ENCODE measurements around the gene LAMA1.

Gene LAMA1

DNA sequence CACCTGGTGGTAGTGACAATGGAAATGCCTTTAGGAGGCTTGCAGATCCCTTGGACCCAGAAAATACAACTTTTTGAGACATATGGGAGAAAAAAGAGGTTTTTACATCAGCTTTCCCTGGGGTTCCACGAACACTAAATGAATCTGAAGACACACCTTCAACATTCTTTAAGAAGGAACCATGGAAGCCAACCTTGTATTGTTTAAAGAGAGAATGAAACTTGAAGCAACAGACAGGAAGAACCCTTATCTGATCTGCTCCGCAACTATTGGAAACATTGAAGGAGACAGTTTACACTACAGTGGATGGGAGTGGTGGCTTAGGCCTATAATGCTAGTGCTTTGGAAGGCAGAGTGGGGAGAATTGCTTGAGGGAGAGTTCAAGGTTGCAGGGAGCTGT is 190.4 kb downstream of the LAMA1 start:
- DNase-seq (ENCODE audit: low read depth, low spot score) = no peak
- no peak overlapping the region for H3K27ac ChIP-seq
- no peaks in the 10 kb centered on the region for H3K9me3 ChIP-seq (ENCODE audit: low read depth, low read length)
- no peaks in the 10 kb centered on the region for H3K36me3 ChIP-seq (ENCODE audit: insufficient read depth, low read length)
- TF ChIP-seq FOXP2 (optimal IDR thresholded peaks at IDR 0.05; ENCODE audit: control extremely low read depth, extremely low read length, insufficient read depth) (no peak), EZH2 (IDR thresholded peaks at IDR 0.05) (no peak), POLR2AphosphoS5 (IDR thresholded peaks at IDR 0.05; ENCODE audit: borderline replicate concordance, low read depth, low read length) (no peak)
- H3K9ac ChIP-seq (ENCODE audit: insufficient read length) = no peak overlapping the region
- H3K4me3 ChIP-seq = no peak overlapping the region

DNA sequence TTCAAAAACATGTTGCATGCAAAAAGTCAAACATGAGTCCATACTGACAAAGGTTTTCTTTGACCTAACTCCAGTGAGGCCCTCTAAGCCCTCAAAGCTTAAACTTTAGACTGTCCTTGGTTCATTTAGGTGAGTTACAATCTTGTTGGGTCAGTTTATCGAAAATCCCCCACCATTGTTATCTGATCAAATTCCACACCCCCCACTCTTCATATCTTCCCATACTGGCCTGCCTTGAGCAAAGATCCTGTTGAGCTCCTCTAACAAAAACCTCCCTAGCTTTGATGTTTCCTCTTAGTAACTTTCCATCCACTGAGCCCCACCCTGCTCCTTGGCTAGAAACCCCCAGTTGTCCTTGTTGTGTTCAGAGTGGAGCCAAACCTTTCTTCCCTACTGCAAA is 194.4 kb downstream of the LAMA1 start:
- no peak overlapping the region for H3K27ac ChIP-seq
- H3K9me3 ChIP-seq (ENCODE audit: low read depth, low read length) = no peaks in the 10 kb centered on the region
- no peak overlapping the region for H3K4me3 ChIP-seq
- H3K9ac ChIP-seq (ENCODE audit: insufficient read length) = no peak overlapping the region
- DNase-seq (ENCODE audit: low read depth, low spot score) = no peak
- TF ChIP-seq EZH2 (IDR thresholded peaks at IDR 0.05) (no peak), POLR2AphosphoS5 (IDR thresholded peaks at IDR 0.05; ENCODE audit: borderline replicate concordance, low read depth, low read length) (no peak)
- H3K36me3 ChIP-seq (ENCODE audit: insufficient read depth, low read length) = no peaks in the 10 kb centered on the region

DNA sequence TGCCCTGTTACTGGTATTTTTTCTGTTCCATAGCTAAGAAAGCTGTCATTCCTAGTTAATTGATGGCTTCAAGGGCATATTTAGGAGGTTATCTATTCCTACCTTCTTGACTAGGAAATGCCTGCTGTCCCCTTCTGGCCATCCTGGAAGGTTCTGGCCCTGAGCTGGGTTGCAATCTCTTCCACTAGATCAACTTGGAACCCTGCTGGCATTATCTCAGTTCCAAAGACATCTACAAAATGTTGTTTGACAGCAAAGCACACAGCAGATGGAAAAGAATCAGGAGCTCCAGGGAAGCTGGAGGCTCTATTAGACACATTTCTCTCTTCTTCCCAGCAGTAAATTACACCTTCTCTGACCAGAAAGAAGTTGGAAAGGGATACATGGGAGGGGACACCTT is 196.0 kb downstream of the LAMA1 start:
- Histone ChIP-seq H3K9ac (ENCODE audit: insufficient read length) (no peak overlapping the region), H3K9me3 (ENCODE audit: low read depth, low read length) (no peaks in the 10 kb centered on the region), H3K36me3 (ENCODE audit: insufficient read depth, low read length) (no peaks in the 10 kb centered on the region), H3K4me3 (no peak overlapping the region), H3K27ac (no peak overlapping the region)
- no peak for TF ChIP-seq EZH2 (IDR thresholded peaks at IDR 0.05)
- TF ChIP-seq POLR2AphosphoS5 (IDR thresholded peaks at IDR 0.05; ENCODE audit: borderline replicate concordance, low read depth, low read length) = no peak
- no peak for TF ChIP-seq FOXP2 (optimal IDR thresholded peaks at IDR 0.05; ENCODE audit: control extremely low read depth, extremely low read length, insufficient read depth)
- no peak for DNase-seq (ENCODE audit: low read depth, low spot score)

DNA sequence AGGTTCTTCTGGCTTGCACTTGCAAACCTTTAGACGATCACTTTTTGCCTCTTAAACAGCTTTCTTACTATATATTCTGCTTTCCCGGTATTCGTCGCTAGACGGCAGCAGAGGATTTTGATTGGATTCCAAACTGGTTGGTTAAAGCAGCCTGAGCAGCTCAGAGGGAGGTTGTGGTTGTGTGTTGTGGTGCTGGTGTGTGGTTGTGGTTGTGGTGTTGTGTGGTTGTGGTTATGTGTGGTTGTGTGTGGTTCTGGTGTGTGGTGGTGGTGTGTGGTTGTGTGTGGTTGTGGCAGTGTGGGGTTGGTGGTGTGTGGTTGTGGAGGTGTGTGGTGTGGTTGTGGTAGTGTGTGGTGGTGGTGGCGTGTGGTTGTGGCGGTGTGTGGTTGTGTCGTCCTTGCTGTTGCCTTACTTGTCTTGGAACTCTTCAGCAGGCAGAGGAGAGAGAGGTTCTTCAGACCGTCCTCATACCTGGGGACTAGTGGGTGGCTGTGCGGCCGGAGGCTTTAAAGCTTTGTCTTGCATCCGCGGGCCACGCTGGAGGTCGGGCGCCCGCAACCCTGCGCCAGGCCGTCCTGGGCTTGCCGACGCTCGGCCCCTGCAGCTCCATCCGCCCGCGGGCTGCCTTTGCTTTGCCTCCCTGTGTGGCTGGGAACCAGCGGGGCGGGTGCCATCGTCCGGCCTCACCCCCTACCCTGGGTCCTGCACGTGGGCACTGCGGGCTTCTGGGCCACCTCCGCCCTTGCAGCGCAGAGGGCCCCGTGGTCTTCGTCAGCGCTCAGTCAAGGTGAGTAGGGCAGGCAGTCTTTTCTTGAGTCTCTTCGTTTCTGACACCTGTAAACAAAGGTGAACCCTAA is 197.3 kb downstream of the LAMA1 start:
- Histone ChIP-seq H3K4me3 (no peak overlapping the region), H3K9ac (ENCODE audit: insufficient read length) (no peak overlapping the region), H3K36me3 (ENCODE audit: insufficient read depth, low read length) (no peaks in the 10 kb centered on the region), H3K9me3 (ENCODE audit: low read depth, low read length) (no peaks in the 10 kb centered on the region), H3K27ac (no peak overlapping the region)
- peak; percentile 48 for DNase-seq (ENCODE audit: low read depth, low spot score)
- TF ChIP-seq POLR2AphosphoS5 (IDR thresholded peaks at IDR 0.05; ENCODE audit: borderline replicate concordance, low read depth, low read length) = no peak
- no peak for TF ChIP-seq EZH2 (IDR thresholded peaks at IDR 0.05)
- no peak for TF ChIP-seq FOXP2 (optimal IDR thresholded peaks at IDR 0.05; ENCODE audit: control extremely low read depth, extremely low read length, insufficient read depth)

DNA sequence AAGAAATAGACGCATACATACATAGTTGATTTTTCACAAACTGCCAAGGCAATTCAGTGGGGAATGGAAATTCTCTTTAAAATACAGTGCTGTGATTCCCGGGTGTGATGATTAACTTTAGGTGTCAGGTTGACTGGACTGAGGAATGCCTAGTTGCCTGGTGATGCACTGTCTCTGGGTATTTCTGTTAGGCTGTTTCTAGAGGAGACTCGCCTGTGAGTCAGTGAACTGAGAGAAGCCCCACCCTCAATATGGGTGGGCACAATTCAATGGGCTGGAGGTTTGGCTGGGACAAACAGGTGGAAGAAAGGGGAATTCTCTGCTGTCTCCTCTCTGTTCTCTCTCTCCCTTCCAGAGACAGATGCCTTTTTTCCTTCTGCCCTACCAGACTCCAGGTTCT is 200.5 kb downstream of the LAMA1 start:
- H3K36me3 ChIP-seq (ENCODE audit: insufficient read depth, low read length) = no peaks in the 10 kb centered on the region
- TF ChIP-seq FOXP2 (optimal IDR thresholded peaks at IDR 0.05; ENCODE audit: control extremely low read depth, extremely low read length, insufficient read depth) = no peak
- TF ChIP-seq EZH2 (IDR thresholded peaks at IDR 0.05) = no peak
- no peak for TF ChIP-seq POLR2AphosphoS5 (IDR thresholded peaks at IDR 0.05; ENCODE audit: borderline replicate concordance, low read depth, low read length)
- no peak for DNase-seq (ENCODE audit: low read depth, low spot score)
- no peak overlapping the region for H3K4me3 ChIP-seq
- H3K9ac ChIP-seq (ENCODE audit: insufficient read length) = no peak overlapping the region
- H3K9me3 ChIP-seq (ENCODE audit: low read depth, low read length) = no peaks in the 10 kb centered on the region
- no peak overlapping the region for H3K27ac ChIP-seq

DNA sequence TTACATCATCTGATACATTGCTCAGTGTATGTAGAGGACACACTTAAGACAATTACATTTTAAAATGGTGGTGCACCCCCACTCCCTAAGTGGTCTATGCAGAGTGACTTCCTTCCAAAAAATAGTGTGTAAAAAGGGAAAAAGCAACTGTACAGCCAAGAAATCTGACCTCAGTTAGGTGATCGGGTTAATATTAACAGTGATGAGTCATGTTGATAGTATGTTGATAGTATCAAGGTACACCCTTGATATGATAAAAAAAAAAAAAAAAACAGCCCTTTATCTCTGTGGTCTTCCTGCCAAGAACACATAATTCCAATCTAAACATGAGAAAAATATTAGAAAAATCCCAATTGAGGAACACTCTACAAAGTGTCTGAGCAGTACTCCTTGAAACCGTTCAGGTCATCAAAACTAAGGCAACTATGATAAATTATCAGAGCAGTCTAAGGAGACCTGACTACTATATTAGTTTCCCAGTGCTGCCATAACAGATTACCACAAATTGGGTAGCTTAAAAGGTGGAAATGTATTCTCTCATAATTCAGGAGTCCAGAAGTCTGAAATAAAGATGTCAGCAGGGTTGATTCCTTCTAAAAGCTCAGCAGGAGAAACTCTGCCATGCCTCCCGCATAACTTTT is 216.2 kb downstream of the LAMA1 start:
- no peak overlapping the region for H3K9ac ChIP-seq (ENCODE audit: insufficient read length)
- peaks cover 22% of the 10 kb centered on the region; the same call in 1 of the 2 replicates for H3K36me3 ChIP-seq (ENCODE audit: insufficient read depth, low read length)
- no peak overlapping the region for H3K4me3 ChIP-seq
- H3K27ac ChIP-seq = no peak overlapping the region
- TF ChIP-seq EZH2 (IDR thresholded peaks at IDR 0.05) (no peak), FOXP2 (optimal IDR thresholded peaks at IDR 0.05; ENCODE audit: control extremely low read depth, extremely low read length, insufficient read depth) (no peak), POLR2AphosphoS5 (IDR thresholded peaks at IDR 0.05; ENCODE audit: borderline replicate concordance, low read depth, low read length) (no peak)
- no peak for DNase-seq (ENCODE audit: low read depth, low spot score)
- no peaks in the 10 kb centered on the region; the same call in 1 of the 2 replicates for H3K9me3 ChIP-seq (ENCODE audit: low read depth, low read length)

DNA sequence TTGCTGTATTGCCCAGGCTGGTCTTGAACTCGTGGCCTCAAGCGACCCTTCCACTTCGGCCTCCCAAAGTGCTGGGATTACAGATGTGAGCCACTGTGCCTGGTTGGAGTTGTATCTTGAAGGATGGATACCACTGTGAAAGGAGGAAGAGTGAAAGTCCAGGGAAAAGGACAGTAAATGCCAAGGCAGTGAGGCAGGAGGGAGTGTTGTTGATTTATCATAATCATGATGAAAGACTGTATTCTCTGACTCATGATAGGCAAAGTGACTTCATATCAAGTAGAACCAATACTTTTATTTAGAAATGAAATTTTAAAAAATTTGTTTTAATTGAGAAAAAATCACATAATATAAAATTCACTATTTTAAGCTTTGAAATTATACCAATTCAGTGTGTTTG is 225.8 kb downstream of the LAMA1 start:
- DNase-seq (ENCODE audit: low read depth, low spot score) = no peak
- Histone ChIP-seq H3K9me3 (ENCODE audit: low read depth, low read length) (no peaks in the 10 kb centered on the region), H3K36me3 (ENCODE audit: insufficient read depth, low read length) (peaks cover 22% of the 10 kb centered on the region; the same call in 1 of the 2 replicates), H3K9ac (ENCODE audit: insufficient read length) (no peak overlapping the region), H3K27ac (no peak overlapping the region), H3K4me3 (no peak overlapping the region)
- TF ChIP-seq FOXP2 (optimal IDR thresholded peaks at IDR 0.05; ENCODE audit: control extremely low read depth, extremely low read length, insufficient read depth) (no peak), POLR2AphosphoS5 (IDR thresholded peaks at IDR 0.05; ENCODE audit: borderline replicate concordance, low read depth, low read length) (no peak), EZH2 (IDR thresholded peaks at IDR 0.05) (no peak)
